DND-41 (cell line): ENCODE measurements around the gene SH3RF3.

Source experiments
- ATAC-seq: fragments of 200-7000 bp; cut with Tn5 transposase; 3 replicates; pipeline ENCODE4 v1.9.1; 2021; ENCODE audit warnings: low read depth; ENCODE audit not compliant: insufficient read depth
- DNase-seq: peaks from one replicate; pipeline ENCODE4 v3.0.0-alpha.2; 2020
- H2AFZ ChIP-seq: 2 replicates; pipeline ENCODE4 v1.6.0; 2012; ENCODE audit warnings: low read depth, low read length
- H3K27ac ChIP-seq: 2 replicates; pipeline ENCODE4 v1.5.1; 2012; ENCODE audit warnings: low read length, inconsistent platforms
- H3K27me3 ChIP-seq: fragments of 200-600 bp; sonication (generic); 2 replicates; pipeline ENCODE4 v1.6.0; 2012; ENCODE audit warnings: low read length, mild to moderate bottlenecking, inconsistent platforms; ENCODE audit not compliant: insufficient read depth, poor library complexity
- H3K36me3 ChIP-seq: 2 replicates; pipeline ENCODE4 v1.5.1; 2012; ENCODE audit warnings: low read length, inconsistent platforms; ENCODE audit not compliant: insufficient read depth
- H3K4me1 ChIP-seq: 2 replicates; pipeline ENCODE4 v1.5.1; 2012; ENCODE audit warnings: mild to moderate bottlenecking, low read length; ENCODE audit not compliant: insufficient read depth
- H3K4me2 ChIP-seq: 2 replicates; pipeline ENCODE4 v1.6.0; 2012; ENCODE audit warnings: mild to moderate bottlenecking, moderate library complexity, low read length, inconsistent platforms; ENCODE audit not compliant: insufficient read depth
- H3K4me3 ChIP-seq, 2 experiments: fragments of 200-600 bp in 1 of 2; shearing (Covaris generic) in 1 of 2; 2 replicates each; pipeline ENCODE4 v1.5.1; 2012 to 2016; ENCODE audit warnings: inconsistent platforms in 2 of 2, low read length in 2 of 2, mild to moderate bottlenecking in 2 of 2, low read depth in 1 of 2, moderate library complexity in 1 of 2
- H3K79me2 ChIP-seq: 2 replicates; pipeline ENCODE4 v1.6.0; 2012; ENCODE audit warnings: low read length, inconsistent platforms; ENCODE audit not compliant: insufficient read depth
- H3K9ac ChIP-seq: 2 replicates; pipeline ENCODE4 v1.6.0; 2012; ENCODE audit warnings: low read depth, mild to moderate bottlenecking, inconsistent platforms, low read length, moderate library complexity
- H3K9me3 ChIP-seq: 2 replicates; pipeline ENCODE4 v1.5.1; 2012; ENCODE audit warnings: low read length, moderate library complexity, mild to moderate bottlenecking, inconsistent platforms; ENCODE audit not compliant: insufficient read depth, severe bottlenecking
- H4K20me1 ChIP-seq: 2 replicates; pipeline ENCODE4 v1.6.0; 2012; ENCODE audit warnings: low read length; ENCODE audit not compliant: insufficient read depth
- EZH2 ChIP-seq: IDR thresholded peaks from 3 replicates; pipeline ENCODE4 v1.6.1; 2012; ENCODE audit warnings: borderline replicate concordance, low read depth, mild to moderate bottlenecking, moderate library complexity, low read length, inconsistent platforms; ENCODE audit not compliant: severe bottlenecking
- TF ChIP-seq, protein P1 (sequence below): IDR thresholded peaks from 2 replicates; pipeline ENCODE4 v1.5.1; 2012; ENCODE audit warnings: borderline replicate concordance, low read length, moderate library complexity, mild to moderate bottlenecking; ENCODE audit not compliant: poor library complexity, severe bottlenecking; ENCODE audit errors: extremely low read depth

The SH3RF3 gene

DNA sequence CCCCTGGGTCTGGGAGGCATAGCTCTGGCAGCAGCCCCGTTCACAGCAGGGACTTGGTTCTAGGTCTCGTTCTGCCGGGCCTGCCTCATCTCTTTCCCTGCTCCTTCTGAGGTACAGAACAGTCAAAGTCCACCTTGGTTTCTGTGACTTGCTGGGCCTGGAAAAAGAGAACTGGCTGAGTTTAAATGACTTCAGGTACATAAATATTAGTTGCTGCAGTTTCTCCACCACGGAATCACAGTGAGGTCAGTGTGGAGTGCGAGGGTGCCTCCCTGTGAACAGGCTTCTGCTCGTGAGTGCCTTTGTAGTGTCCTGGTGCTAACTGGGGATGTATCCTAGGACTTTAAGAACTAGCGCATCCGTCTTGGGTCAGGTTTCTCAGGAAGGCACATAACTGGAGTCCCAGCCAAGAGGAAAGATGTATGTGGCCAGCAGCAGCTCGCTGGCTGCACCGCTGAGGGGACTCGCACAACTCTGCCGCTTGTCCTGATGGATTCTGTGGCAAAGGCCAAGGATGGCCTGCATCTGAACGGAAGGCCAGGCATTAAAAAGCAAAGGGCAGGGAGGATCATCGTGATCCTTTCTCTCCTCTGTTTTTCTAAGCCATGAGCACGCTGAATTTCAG, 188.6 kb downstream of the SH3RF3 start:
- H3K27ac ChIP-seq, result no peak overlapping the region
- H2AFZ ChIP-seq, result no peak overlapping the region
- H3K4me2 ChIP-seq, result no peak overlapping the region
- TF ChIP-seq, protein P1, sequence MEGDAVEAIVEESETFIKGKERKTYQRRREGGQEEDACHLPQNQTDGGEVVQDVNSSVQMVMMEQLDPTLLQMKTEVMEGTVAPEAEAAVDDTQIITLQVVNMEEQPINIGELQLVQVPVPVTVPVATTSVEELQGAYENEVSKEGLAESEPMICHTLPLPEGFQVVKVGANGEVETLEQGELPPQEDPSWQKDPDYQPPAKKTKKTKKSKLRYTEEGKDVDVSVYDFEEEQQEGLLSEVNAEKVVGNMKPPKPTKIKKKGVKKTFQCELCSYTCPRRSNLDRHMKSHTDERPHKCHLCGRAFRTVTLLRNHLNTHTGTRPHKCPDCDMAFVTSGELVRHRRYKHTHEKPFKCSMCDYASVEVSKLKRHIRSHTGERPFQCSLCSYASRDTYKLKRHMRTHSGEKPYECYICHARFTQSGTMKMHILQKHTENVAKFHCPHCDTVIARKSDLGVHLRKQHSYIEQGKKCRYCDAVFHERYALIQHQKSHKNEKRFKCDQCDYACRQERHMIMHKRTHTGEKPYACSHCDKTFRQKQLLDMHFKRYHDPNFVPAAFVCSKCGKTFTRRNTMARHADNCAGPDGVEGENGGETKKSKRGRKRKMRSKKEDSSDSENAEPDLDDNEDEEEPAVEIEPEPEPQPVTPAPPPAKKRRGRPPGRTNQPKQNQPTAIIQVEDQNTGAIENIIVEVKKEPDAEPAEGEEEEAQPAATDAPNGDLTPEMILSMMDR, result no peak
- no peak for TF ChIP-seq EZH2
- no peaks in the 10 kb centered on the region for H3K27me3 ChIP-seq
- H3K4me1 ChIP-seq, result no peaks in the 10 kb centered on the region
- H4K20me1 ChIP-seq, result no peaks in the 10 kb centered on the region; the same call in 1 of the 2 replicates
- no peak overlapping the region for H3K4me3 ChIP-seq
- no peaks in the 10 kb centered on the region for H3K36me3 ChIP-seq
- DNase-seq (no peak), ATAC-seq (no peak)
- H3K9ac ChIP-seq, result no peak overlapping the region
- H3K79me2 ChIP-seq, result no peaks in the 10 kb centered on the region
- H3K9me3 ChIP-seq, result no peaks in the 10 kb centered on the region

DNA sequence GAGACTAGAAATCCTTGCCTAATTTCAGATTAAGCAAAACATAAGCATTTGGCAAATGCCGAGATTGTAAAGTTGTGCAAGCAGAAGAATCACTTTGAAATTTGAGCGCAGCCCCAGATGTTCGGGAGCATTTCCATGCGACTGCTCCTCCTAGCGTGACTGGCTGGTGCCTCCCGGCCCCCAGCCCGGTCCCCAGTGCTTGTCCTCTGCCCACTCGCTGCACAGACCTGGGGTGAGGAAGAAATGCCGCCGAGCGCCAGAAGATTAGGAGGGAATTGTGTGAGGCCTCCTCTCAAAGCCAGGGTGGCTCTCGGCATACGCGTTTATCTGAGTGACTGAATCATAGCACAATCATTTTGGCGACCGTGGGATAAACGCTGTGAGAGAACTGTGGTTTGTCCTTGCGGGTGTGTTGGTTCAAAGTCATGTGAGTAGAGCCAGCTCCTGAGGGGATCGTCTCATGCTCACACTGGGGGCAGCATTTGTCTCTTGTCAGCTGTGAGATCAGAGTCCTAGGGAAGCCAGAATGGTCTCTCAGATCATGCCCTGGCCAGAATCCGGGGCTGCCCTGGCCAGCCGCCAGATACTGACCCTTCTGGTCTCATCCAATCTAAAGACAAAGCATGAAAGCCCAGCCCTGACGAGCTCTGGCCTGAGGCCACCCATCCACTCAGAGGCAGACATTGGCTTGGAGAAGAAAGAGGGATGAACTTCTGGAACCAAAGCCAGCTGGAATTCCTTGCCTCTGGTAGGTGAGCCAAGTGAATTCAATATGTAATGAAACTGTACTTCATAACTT, 189.3 kb downstream of the SH3RF3 start:
- Histone ChIP-seq H3K9me3 (no peaks in the 10 kb centered on the region), H3K4me2 (no peak overlapping the region), H4K20me1 (no peaks in the 10 kb centered on the region; the same call in 1 of the 2 replicates), H3K27me3 (no peaks in the 10 kb centered on the region), H3K4me3 (no peak overlapping the region), H3K36me3 (no peaks in the 10 kb centered on the region), H3K9ac (no peak overlapping the region), H3K27ac (no peak overlapping the region), H3K4me1 (no peaks in the 10 kb centered on the region), H3K79me2 (no peaks in the 10 kb centered on the region), H2AFZ (no peak overlapping the region)
- ATAC-seq (no peak), DNase-seq (no peak)
- TF ChIP-seq EZH2, result no peak
- TF ChIP-seq, protein P1, result no peak

DNA sequence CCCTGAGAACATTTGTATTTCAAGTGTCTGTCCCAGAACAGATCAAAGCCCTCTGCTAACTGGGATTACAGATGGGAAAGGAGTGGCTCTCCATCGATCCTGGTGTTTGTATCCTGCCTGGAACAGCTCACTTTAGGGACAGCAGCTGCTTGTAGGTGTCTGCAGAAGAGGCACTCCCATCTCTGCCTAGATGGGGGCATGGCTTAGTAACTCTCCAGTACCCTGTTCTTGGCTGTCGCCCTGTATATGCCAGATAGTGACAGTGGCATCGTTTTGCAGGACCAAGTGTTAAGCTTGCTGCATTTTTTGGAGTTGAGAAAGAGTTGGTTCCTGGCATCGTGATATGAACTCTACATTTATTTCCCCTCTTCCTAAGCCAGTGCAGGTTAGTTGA, 189.9 kb downstream of the SH3RF3 start:
- Histone ChIP-seq H3K79me2 (no peaks in the 10 kb centered on the region), H3K36me3 (no peaks in the 10 kb centered on the region), H3K9me3 (no peaks in the 10 kb centered on the region), H3K4me2 (no peak overlapping the region), H4K20me1 (no peaks in the 10 kb centered on the region), H2AFZ (no peak overlapping the region), H3K4me1 (no peaks in the 10 kb centered on the region), H3K27me3 (no peaks in the 10 kb centered on the region), H3K9ac (no peak overlapping the region), H3K4me3 (no peak overlapping the region), H3K27ac (no peak overlapping the region)
- no peak for TF ChIP-seq EZH2
- TF ChIP-seq, protein P1, result no peak
- ATAC-seq, result no peak
- no peak for DNase-seq
